Measurements from ENCODE around the gene RGS7. TPM values are rescaled to one million over a fixed set of nuclear protein-coding genes. Genes with fewer than 3 reads are reported as not detected.

The RGS7 gene
- polyA plus RNA-seq, 4 donors, result 0.15 to 0.74 TPM; not detected in 2

DNA sequence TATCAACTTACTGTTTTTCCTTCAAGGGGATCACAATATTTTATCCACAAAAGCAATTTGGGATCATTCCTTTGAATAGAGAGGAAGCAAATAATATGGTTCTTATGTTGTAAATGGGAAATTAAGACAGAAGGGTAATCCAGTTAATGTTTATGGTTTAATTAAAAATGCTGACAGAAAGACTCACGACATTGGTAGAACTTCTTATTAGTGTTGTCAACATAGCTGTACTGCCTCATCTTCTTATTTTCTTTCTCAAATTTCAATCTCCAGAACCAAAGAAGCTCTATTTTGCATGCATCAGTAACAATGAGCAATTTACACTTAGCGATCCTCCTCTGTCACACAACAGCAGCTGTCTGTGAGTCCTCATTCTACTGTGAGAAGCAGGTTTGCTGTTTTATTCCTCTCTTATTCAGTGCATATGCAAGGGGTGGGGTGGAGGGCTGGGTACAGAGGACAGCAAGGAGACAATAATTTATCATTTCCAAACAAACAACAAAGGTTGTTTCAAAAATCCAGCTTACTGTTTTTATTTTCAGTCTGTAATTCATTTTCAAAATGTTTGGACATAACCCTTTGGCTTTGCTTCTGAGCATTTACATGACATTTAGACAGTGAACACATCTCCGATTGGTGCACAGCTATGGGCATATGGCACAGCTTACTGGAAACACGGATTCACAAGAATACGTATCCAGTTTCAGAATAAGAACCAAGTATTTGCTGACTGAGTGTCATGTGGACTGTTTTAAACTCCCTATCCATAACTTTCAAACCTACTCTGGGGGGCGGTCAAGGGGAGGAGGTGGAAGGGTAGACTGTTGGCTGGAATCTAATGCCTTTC is 335.9 kb downstream of the RGS7 start:
- DNase-seq (no peak), FAIRE-seq (no peak)
- H3K36me3 ChIP-seq (ENCODE audit: control insufficient read depth in 3 of 3, insufficient read depth in 2 of 3, low read depth in 1 of 3, low read length in 3 of 3), result no peaks in the 10 kb centered on the region
- 79 to 91% (median 90%) methylated on average over 6 of the region's 6 CpGs for WGBS, 3 donors
- H3K4me1 ChIP-seq (ENCODE audit: control insufficient read depth in 3 of 3, insufficient read depth in 2 of 3, low read depth in 1 of 3, low read length in 2 of 3), result no peaks in the 10 kb centered on the region
- H3K27ac ChIP-seq (ENCODE audit: low read depth in 1 of 3, low read length in 2 of 3), result no peak overlapping the region
- no peaks in the 10 kb centered on the region for H3K27me3 ChIP-seq (ENCODE audit: control insufficient read depth in 3 of 3, insufficient read depth in 3 of 3, low read length in 3 of 3)
- peaks cover 0 to 6% of the 10 kb centered on the region in 2 donors for H3K9me3 ChIP-seq (ENCODE audit: control insufficient read depth in 2 of 2, insufficient read depth in 1 of 2, low read depth in 1 of 2, low read length in 1 of 2)
- no peak overlapping the region for H3K4me3 ChIP-seq (ENCODE audit: low read depth in 1 of 3, low read length in 3 of 3)

DNA sequence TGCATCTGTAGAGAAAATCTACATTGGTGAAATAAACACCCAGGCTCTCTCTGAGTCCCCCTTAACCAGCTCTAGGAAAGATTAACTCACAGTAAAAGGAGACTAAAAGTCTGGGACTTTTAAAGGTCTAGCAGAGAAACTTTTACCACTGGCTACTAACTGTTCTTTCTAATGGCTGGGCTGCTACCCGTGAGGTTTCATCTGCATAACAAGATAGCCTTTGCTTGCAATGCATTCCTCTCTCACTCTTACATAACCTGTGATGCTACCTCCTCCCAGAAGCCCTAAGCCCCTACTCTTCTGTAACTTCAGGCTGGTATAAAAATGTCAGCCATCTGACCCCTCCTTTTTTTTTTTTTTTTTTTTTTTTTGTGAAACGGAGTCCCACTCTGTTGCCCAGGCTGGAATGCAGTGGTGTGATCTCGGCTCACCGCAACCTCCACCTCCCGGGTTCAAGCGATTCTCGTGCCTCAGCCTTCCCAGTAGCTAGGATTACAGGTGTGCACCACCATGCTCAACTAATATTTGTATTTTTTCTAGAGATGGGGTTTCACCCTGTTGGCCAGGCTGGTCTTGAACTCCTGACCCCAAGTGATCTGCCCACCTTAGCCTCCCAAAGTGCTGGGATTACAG is 344.2 kb downstream of the RGS7 start:
- DNase-seq (no peak), FAIRE-seq (no peak)
- H3K27ac ChIP-seq (ENCODE audit: low read depth in 1 of 3, low read length in 2 of 3), result no peak overlapping the region
- WGBS, 3 donors, result 81 to 93% (median 88%) methylated on average over 6 to 7 of the region's 7 CpGs
- H3K27me3 ChIP-seq (ENCODE audit: control insufficient read depth in 3 of 3, insufficient read depth in 3 of 3, low read length in 3 of 3), result no peaks in the 10 kb centered on the region
- no peaks in the 10 kb centered on the region for H3K4me1 ChIP-seq (ENCODE audit: control insufficient read depth in 3 of 3, insufficient read depth in 2 of 3, low read depth in 1 of 3, low read length in 2 of 3)
- peaks cover 0 to 3% of the 10 kb centered on the region in 2 donors for H3K9me3 ChIP-seq (ENCODE audit: control insufficient read depth in 2 of 2, insufficient read depth in 1 of 2, low read depth in 1 of 2, low read length in 1 of 2)
- H3K36me3 ChIP-seq (ENCODE audit: control insufficient read depth in 3 of 3, insufficient read depth in 2 of 3, low read depth in 1 of 3, low read length in 3 of 3), result no peaks in the 10 kb centered on the region
- no peak overlapping the region for H3K4me3 ChIP-seq (ENCODE audit: low read depth in 1 of 3, low read length in 3 of 3)

DNA sequence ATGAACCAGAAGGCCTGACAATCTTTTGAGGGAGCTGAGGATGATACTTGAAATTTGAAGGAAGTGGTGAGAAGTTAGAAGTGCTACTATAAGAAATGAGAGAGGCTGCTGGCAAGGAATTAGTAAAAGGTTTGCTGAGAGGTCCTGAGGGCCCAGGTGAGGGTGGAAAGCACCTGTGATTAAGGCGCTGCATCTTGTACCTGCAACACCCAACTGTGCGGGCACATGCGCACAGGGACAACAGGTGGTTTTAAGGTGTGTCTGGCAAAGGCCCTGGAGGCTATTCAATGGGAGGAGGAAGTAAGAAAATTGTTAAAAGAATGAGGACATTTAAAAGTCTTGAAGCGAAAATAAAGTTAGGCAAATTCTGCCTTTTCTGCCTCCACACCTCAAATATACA is 349.3 kb downstream of the RGS7 start:
- H3K4me3 ChIP-seq (ENCODE audit: low read depth in 1 of 3, low read length in 3 of 3), result no peak overlapping the region
- WGBS, 3 donors, result 17 to 69% (median 46%) methylated on average over 4 of the region's 4 CpGs
- no peak for FAIRE-seq
- no peaks in the 10 kb centered on the region for H3K36me3 ChIP-seq (ENCODE audit: control insufficient read depth in 3 of 3, insufficient read depth in 2 of 3, low read depth in 1 of 3, low read length in 3 of 3)
- peak in 1 of 2 donors; percentile 23 for DNase-seq
- no peak overlapping the region for H3K27ac ChIP-seq (ENCODE audit: low read depth in 1 of 3, low read length in 2 of 3)
- no peaks in the 10 kb centered on the region for H3K4me1 ChIP-seq (ENCODE audit: control insufficient read depth in 3 of 3, insufficient read depth in 2 of 3, low read depth in 1 of 3, low read length in 2 of 3)
- H3K27me3 ChIP-seq (ENCODE audit: control insufficient read depth in 3 of 3, insufficient read depth in 3 of 3, low read length in 3 of 3), result no peaks in the 10 kb centered on the region
- H3K9me3 ChIP-seq (ENCODE audit: control insufficient read depth in 2 of 2, insufficient read depth in 1 of 2, low read depth in 1 of 2, low read length in 1 of 2), result no peaks in the 10 kb centered on the region

DNA sequence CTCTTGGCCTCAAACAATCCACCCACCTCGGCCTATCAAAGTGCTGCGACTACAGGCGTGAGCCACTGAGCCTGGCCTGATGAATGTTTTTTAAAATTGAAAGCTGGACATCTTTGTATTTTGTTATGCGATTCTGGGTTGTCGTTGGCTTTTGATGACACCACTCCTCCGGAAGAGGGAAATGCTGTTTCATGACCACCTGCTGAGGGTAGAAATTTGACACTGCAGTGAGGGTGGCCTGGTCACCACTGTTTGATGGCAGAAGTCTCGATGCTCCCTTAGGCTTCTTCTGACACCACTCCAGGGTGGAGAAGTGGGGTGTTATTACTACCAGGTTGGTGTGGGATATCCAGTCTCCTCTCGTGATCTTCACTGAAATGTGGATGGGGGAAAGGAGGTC is 357.2 kb downstream of the RGS7 start:
- H3K9me3 ChIP-seq (ENCODE audit: control insufficient read depth in 2 of 2, insufficient read depth in 1 of 2, low read depth in 1 of 2, low read length in 1 of 2), result no peaks in the 10 kb centered on the region
- H3K4me1 ChIP-seq (ENCODE audit: control insufficient read depth in 3 of 3, insufficient read depth in 2 of 3, low read depth in 1 of 3, low read length in 2 of 3), result no peaks in the 10 kb centered on the region
- H3K36me3 ChIP-seq (ENCODE audit: control insufficient read depth in 3 of 3, insufficient read depth in 2 of 3, low read depth in 1 of 3, low read length in 3 of 3), result no peaks in the 10 kb centered on the region
- FAIRE-seq, result no peak
- no peak overlapping the region for H3K27ac ChIP-seq (ENCODE audit: low read depth in 1 of 3, low read length in 2 of 3)
- 72 to 90% (median 87%) methylated on average over 8 of the region's 8 CpGs for WGBS, 3 donors
- no peak for DNase-seq
- no peaks in the 10 kb centered on the region for H3K27me3 ChIP-seq (ENCODE audit: control insufficient read depth in 3 of 3, insufficient read depth in 3 of 3, low read length in 3 of 3)
- no peak overlapping the region for H3K4me3 ChIP-seq (ENCODE audit: low read depth in 1 of 3, low read length in 3 of 3)

DNA sequence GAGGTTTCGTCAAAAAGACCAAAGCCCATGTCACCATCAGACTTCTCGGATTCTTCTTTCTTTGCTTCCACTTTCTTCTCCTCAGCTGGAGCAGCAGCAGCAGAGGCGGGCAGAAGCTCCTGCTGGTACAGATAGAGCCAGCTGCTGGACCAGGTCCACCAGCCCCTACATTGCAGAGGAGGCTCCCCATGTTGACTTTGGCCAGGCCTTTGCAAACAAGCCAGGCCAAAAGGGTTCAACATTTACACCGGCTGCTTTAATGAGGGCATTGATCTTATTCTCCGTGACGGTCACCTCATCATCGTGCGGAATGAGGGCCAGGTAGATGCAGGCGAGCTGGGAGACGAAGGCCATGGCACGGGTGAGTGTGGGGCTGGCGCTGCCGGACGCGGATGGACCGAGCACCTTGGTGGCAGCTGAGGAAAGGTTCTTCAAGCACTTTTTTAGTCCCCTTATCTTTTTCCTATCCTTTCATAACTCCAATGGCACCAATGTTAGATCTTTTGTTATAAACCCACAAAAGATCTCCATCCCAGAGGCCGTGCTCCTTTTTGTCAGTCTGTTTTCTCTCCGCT is 358.5 kb downstream of the RGS7 start:
- no peak for FAIRE-seq
- no peaks in the 10 kb centered on the region for H3K27me3 ChIP-seq (ENCODE audit: control insufficient read depth in 3 of 3, insufficient read depth in 3 of 3, low read length in 3 of 3)
- no peak for DNase-seq
- H3K9me3 ChIP-seq (ENCODE audit: control insufficient read depth in 2 of 2, insufficient read depth in 1 of 2, low read depth in 1 of 2, low read length in 1 of 2), result no peaks in the 10 kb centered on the region
- no peak overlapping the region for H3K27ac ChIP-seq (ENCODE audit: low read depth in 1 of 3, low read length in 2 of 3)
- H3K36me3 ChIP-seq (ENCODE audit: control insufficient read depth in 3 of 3, insufficient read depth in 2 of 3, low read depth in 1 of 3, low read length in 3 of 3), result no peaks in the 10 kb centered on the region
- no peak overlapping the region for H3K4me3 ChIP-seq (ENCODE audit: low read depth in 1 of 3, low read length in 3 of 3)
- no peaks in the 10 kb centered on the region for H3K4me1 ChIP-seq (ENCODE audit: control insufficient read depth in 3 of 3, insufficient read depth in 2 of 3, low read depth in 1 of 3, low read length in 2 of 3)
- 88 to 90% (median 89%) methylated on average over 18 of the region's 18 CpGs for WGBS, 3 donors

DNA sequence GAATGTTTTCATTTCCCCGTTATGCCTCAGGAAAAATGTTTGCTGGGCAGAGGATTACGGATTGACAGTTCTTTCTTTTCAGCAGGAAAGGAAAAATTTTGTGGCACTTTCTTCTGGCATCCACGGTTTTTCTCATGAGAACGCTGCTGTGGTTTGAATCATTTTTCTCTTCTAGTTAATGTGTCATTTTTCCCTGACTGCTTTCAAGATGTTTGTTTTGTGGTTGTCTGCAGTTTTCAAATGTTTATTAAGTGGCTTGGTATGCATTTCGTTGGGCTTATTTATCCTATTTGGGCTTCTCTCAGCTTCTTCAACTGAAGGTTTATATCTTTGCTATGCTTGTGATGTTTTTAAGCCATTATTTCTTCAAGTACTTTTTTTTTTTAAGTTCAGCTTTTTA is 359.0 kb downstream of the RGS7 start:
- no peak overlapping the region for H3K4me3 ChIP-seq (ENCODE audit: low read depth in 1 of 3, low read length in 3 of 3)
- 52 to 71% (median 68%) methylated on average over 5 of the region's 5 CpGs for WGBS, 3 donors
- H3K4me1 ChIP-seq (ENCODE audit: control insufficient read depth in 3 of 3, insufficient read depth in 2 of 3, low read depth in 1 of 3, low read length in 2 of 3), result no peaks in the 10 kb centered on the region
- no peaks in the 10 kb centered on the region for H3K36me3 ChIP-seq (ENCODE audit: control insufficient read depth in 3 of 3, insufficient read depth in 2 of 3, low read depth in 1 of 3, low read length in 3 of 3)
- FAIRE-seq (no peak), DNase-seq (no peak)
- no peaks in the 10 kb centered on the region for H3K9me3 ChIP-seq (ENCODE audit: control insufficient read depth in 2 of 2, insufficient read depth in 1 of 2, low read depth in 1 of 2, low read length in 1 of 2)
- no peaks in the 10 kb centered on the region for H3K27me3 ChIP-seq (ENCODE audit: control insufficient read depth in 3 of 3, insufficient read depth in 3 of 3, low read length in 3 of 3)
- H3K27ac ChIP-seq (ENCODE audit: low read depth in 1 of 3, low read length in 2 of 3), result no peak overlapping the region

DNA sequence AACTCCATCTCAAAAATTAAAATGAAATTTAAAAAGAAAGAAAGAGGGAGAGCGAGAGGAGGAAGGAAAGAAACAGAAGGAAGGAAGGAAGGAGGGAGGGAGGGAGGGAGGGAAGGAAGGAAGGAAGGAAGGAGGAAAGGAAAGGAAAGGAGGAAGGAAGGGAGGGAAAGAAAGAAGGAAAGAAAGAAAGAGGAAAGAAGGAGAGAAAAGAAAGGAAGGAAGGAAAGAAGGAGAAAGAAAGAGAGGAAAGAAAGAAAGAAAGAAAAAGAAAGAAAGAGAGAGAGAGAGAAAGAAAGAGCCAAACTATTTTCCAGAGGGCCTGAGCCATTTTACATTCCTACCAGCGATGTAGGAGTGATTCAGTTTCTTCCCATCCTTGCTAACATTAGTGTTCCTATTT is 364.0 kb downstream of the RGS7 start:
- FAIRE-seq (no peak), DNase-seq (no peak)
- Histone ChIP-seq H3K4me1 (ENCODE audit: control insufficient read depth in 3 of 3, insufficient read depth in 2 of 3, low read depth in 1 of 3, low read length in 2 of 3) (no peaks in the 10 kb centered on the region), H3K9me3 (ENCODE audit: control insufficient read depth in 2 of 2, insufficient read depth in 1 of 2, low read depth in 1 of 2, low read length in 1 of 2) (no peaks in the 10 kb centered on the region), H3K27me3 (ENCODE audit: control insufficient read depth in 3 of 3, insufficient read depth in 3 of 3, low read length in 3 of 3) (no peaks in the 10 kb centered on the region), H3K36me3 (ENCODE audit: control insufficient read depth in 3 of 3, insufficient read depth in 2 of 3, low read depth in 1 of 3, low read length in 3 of 3) (no peaks in the 10 kb centered on the region), H3K4me3 (ENCODE audit: low read depth in 1 of 3, low read length in 3 of 3) (no peak overlapping the region), H3K27ac (ENCODE audit: low read depth in 1 of 3, low read length in 2 of 3) (no peak overlapping the region)
- WGBS, 3 donors, result 85 to 92% (median 87%) methylated on average over 2 of the region's 2 CpGs

DNA sequence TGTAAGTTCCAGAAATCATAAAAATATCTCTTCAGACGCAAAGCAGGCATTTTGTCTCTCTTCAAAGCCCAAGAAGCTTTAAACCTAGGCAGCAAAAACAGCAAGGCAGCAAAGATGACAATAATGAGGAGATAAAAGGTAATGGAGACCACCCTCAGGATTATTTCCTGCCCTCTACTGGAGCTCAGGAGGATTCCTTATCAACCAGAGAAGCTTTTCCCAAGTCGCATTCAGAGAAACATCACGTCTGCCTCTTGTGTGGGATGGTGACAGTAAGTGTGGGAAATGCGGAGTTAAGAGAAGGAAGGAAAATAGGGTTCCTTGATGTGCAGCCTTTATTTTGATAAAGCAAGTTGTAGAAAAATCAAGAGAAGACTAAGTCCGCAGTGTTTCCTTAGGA is 365.8 kb downstream of the RGS7 start:
- H3K36me3 ChIP-seq (ENCODE audit: control insufficient read depth in 3 of 3, insufficient read depth in 2 of 3, low read depth in 1 of 3, low read length in 3 of 3), result no peaks in the 10 kb centered on the region
- no peak overlapping the region for H3K4me3 ChIP-seq (ENCODE audit: low read depth in 1 of 3, low read length in 3 of 3)
- H3K27me3 ChIP-seq (ENCODE audit: control insufficient read depth in 3 of 3, insufficient read depth in 3 of 3, low read length in 3 of 3), result no peaks in the 10 kb centered on the region
- WGBS, 3 donors, result 81 to 90% (median 85%) methylated on average over 5 of the region's 5 CpGs
- H3K27ac ChIP-seq (ENCODE audit: low read depth in 1 of 3, low read length in 2 of 3), result no peak overlapping the region
- FAIRE-seq (no peak), DNase-seq (no peak)
- H3K9me3 ChIP-seq (ENCODE audit: control insufficient read depth in 2 of 2, insufficient read depth in 1 of 2, low read depth in 1 of 2, low read length in 1 of 2), result no peaks in the 10 kb centered on the region
- no peaks in the 10 kb centered on the region for H3K4me1 ChIP-seq (ENCODE audit: control insufficient read depth in 3 of 3, insufficient read depth in 2 of 3, low read depth in 1 of 3, low read length in 2 of 3)

All from small intestine (tissue), 7 donors.